OCI-LY1 (cell line): ENCODE measurements around the gene FAAP100.

Source experiments
- H2AFZ ChIP-seq: fragments of 200-600 bp; sonication (generic), shearing (Covaris generic); 2 replicates; pipeline ENCODE4 v1.6.0; 2014; ENCODE audit warnings: antibody characterized with exemption, mild to moderate bottlenecking, low read length
- H3F3A ChIP-seq: fragments of 200-600 bp; sonication (generic), shearing (Covaris generic); 2 replicates; pipeline ENCODE4 v1.6.0; 2014; ENCODE audit warnings: mild to moderate bottlenecking, antibody characterized with exemption, low read length, moderate library complexity; ENCODE audit not compliant: insufficient read depth
- H3K27ac ChIP-seq: fragments of 200-600 bp; sonication (generic); 2 replicates; pipeline ENCODE4 v1.5.1; 2014; ENCODE audit warnings: low read length, mixed run types, mild to moderate bottlenecking, low read depth; ENCODE audit not compliant: poor library complexity, severe bottlenecking
- H3K27me3 ChIP-seq: fragments of 200-600 bp; sonication (generic); 2 replicates; pipeline ENCODE4 v1.6.0; 2014; ENCODE audit warnings: antibody characterized with exemption, mild to moderate bottlenecking, low read length, moderate library complexity; ENCODE audit not compliant: insufficient read depth
- H3K36me3 ChIP-seq: fragments of 200-600 bp; sonication (generic); 2 replicates; pipeline ENCODE4 v1.6.1; 2014; ENCODE audit warnings: mild to moderate bottlenecking, antibody characterized with exemption, low read length, moderate library complexity, mixed read lengths; ENCODE audit not compliant: insufficient read depth
- H3K4me1 ChIP-seq: fragments of 200-600 bp; sonication (generic); 2 replicates; pipeline ENCODE4 v1.5.1; 2014; ENCODE audit warnings: mild to moderate bottlenecking, low read length, moderate library complexity; ENCODE audit not compliant: insufficient read depth, severe bottlenecking
- H3K4me2 ChIP-seq: fragments of 200-600 bp; sonication (generic), shearing (Covaris generic); 2 replicates; pipeline ENCODE4 v1.6.1; 2014; ENCODE audit warnings: low read length
- H3K4me3 ChIP-seq: fragments of 200-600 bp; sonication (generic); 2 replicates; pipeline ENCODE4 v1.5.1; 2014; ENCODE audit warnings: low read length, low read depth, mild to moderate bottlenecking, mixed read lengths; ENCODE audit not compliant: poor library complexity, severe bottlenecking
- H3K79me2 ChIP-seq: fragments of 200-600 bp; shearing (Covaris generic); 2 replicates; pipeline ENCODE4 v1.6.1; 2016; ENCODE audit warnings: mixed run types, low read length, mixed read lengths; ENCODE audit not compliant: insufficient read depth
- H3K9ac ChIP-seq: fragments of 200-600 bp; sonication (generic), shearing (Covaris generic); 2 replicates; pipeline ENCODE4 v1.6.1; 2014; ENCODE audit warnings: mild to moderate bottlenecking, low read length, mixed read lengths
- H3K9me2 ChIP-seq: fragments of 200-600 bp; sonication (generic), shearing (Covaris generic); 2 replicates; pipeline ENCODE4 v1.6.1; 2014; ENCODE audit warnings: low read depth, mild to moderate bottlenecking, low read length, mixed read lengths
- H3K9me3 ChIP-seq: fragments of 200-600 bp; shearing (Covaris generic); 2 replicates; pipeline ENCODE4 v1.6.1; 2014; ENCODE audit warnings: low read length, mixed read lengths
- H4K20me1 ChIP-seq: fragments of 200-600 bp; sonication (generic), shearing (Covaris generic); 2 replicates; pipeline ENCODE4 v1.6.0; 2016; ENCODE audit warnings: mild to moderate bottlenecking, low read length; ENCODE audit not compliant: insufficient read depth
- EZH2 ChIP-seq: fragments of 200-600 bp; sonication (generic), shearing (Covaris generic); IDR thresholded peaks from 2 replicates; pipeline ENCODE4 v1.8.0; 2017; ENCODE audit warnings: borderline replicate concordance, mixed run types, mild to moderate bottlenecking, antibody characterized with exemption, low read length, moderate library complexity, mixed read lengths
- TF ChIP-seq, protein P1 (sequence below): fragments of 200-600 bp; sonication (generic), shearing (Covaris generic); IDR thresholded peaks from 2 replicates; pipeline ENCODE4 v1.5.1; 2017; ENCODE audit warnings: mild to moderate bottlenecking, antibody characterized with exemption, low read length, moderate library complexity, mixed read lengths

FAAP100 gene

DNA sequence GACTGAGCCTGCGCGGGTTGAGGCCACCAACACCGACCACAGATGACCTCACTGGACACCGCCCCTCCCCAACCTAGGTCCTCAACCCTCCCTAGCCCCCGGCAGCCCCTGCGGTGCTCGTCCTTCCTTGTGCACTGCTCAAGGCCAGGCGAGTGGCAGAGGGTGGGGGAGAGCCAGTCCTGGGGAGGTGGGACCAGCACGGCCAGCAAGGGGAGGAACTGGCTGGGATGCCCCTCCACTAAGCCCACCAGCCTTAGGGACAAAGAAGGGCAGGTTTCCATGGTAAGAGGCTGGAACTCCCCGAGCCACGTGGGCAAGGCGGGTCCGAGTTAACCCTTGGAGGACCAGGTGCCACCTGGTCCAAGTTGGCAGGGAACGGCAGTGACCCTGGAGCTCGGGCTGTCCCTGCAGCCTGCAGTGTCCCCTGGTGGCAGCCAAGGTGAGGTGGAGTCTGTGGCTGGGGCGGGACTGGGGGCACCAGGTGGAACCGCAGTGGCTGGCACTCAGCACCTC, 14.8 kb downstream of the FAAP100 start:
- Histone ChIP-seq H3K4me3 (no peak overlapping the region), H3K4me1 (peaks cover 4% of the 10 kb centered on the region), H4K20me1 (no peaks in the 10 kb centered on the region), H3K9me2 (no peaks in the 10 kb centered on the region), H3K79me2 (no peaks in the 10 kb centered on the region), H3K9me3 (no peaks in the 10 kb centered on the region), H3K27me3 (no peaks in the 10 kb centered on the region), H3K9ac (no peak overlapping the region), H3K4me2 (no peak overlapping the region), H3F3A (no peaks in the 10 kb centered on the region), H3K36me3 (peaks cover 14% of the 10 kb centered on the region; the same call in 1 of the 2 replicates), H2AFZ (no peak overlapping the region), H3K27ac (no peak overlapping the region)
- TF ChIP-seq, protein P1, sequence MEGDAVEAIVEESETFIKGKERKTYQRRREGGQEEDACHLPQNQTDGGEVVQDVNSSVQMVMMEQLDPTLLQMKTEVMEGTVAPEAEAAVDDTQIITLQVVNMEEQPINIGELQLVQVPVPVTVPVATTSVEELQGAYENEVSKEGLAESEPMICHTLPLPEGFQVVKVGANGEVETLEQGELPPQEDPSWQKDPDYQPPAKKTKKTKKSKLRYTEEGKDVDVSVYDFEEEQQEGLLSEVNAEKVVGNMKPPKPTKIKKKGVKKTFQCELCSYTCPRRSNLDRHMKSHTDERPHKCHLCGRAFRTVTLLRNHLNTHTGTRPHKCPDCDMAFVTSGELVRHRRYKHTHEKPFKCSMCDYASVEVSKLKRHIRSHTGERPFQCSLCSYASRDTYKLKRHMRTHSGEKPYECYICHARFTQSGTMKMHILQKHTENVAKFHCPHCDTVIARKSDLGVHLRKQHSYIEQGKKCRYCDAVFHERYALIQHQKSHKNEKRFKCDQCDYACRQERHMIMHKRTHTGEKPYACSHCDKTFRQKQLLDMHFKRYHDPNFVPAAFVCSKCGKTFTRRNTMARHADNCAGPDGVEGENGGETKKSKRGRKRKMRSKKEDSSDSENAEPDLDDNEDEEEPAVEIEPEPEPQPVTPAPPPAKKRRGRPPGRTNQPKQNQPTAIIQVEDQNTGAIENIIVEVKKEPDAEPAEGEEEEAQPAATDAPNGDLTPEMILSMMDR = peak; percentile 49; the same call in 1 of the 2 replicates
- no peak for TF ChIP-seq EZH2

DNA sequence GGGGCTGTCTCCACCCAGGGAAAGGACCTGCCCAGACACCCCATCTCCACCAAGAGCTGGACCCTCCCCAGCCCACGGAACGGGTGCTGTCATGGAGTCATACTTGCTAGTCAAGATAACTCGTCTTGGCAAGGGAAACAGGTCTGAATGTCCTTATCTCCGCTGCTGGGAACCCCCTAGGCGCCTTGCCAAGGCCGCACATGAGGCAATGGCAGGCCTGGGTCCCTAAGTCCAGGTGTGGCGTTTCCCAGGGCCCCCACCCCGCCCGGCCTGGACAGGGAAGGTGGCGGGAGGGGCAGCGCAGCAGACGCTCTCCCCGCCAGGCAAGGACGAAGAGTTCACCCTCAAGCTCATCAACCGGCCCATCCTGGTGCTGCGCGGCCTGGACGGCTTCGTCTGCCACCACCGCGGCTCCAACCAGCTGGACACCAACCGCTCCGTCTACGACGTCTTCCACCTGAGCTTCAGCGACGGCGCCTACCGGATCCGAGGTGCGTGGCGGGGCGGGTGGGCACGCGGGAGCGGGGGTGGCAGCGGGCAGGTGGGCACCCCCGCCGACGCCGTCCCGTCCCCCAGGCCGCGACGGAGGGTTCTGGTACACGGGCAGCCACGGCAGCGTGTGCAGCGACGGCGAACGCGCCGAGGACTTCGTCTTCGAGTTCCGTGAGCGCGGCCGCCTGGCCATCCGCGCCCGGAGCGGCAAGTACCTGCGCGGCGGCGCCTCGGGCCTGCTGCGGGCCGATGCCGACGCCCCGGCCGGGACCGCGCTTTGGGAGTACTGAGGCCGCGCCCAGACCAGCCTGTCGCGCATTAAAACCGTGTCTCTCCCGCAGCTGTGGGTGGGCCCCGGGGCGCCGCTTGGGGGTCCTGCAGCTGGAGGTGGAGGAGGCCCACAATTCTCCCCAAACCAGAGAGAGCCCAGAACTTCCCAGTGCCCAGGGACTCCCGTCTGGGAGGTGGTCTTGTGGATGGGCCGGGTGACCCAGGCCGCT, 15.6 kb downstream of the FAAP100 start:
- H3K36me3 ChIP-seq = peaks cover 14% of the 10 kb centered on the region; the same call in 1 of the 2 replicates
- H2AFZ ChIP-seq = no peak overlapping the region
- H3K79me2 ChIP-seq = no peaks in the 10 kb centered on the region
- H3K27me3 ChIP-seq = no peaks in the 10 kb centered on the region
- TF ChIP-seq EZH2 = no peak
- TF ChIP-seq, protein P1 = no peak
- H3K27ac ChIP-seq = no peak overlapping the region
- H3K4me3 ChIP-seq = no peak overlapping the region
- no peak overlapping the region for H3K9ac ChIP-seq
- H3K4me1 ChIP-seq = peaks cover 4% of the 10 kb centered on the region
- H3F3A ChIP-seq = no peaks in the 10 kb centered on the region
- no peaks in the 10 kb centered on the region for H4K20me1 ChIP-seq
- no peaks in the 10 kb centered on the region for H3K9me3 ChIP-seq
- H3K9me2 ChIP-seq = no peaks in the 10 kb centered on the region
- H3K4me2 ChIP-seq = no peak overlapping the region

DNA sequence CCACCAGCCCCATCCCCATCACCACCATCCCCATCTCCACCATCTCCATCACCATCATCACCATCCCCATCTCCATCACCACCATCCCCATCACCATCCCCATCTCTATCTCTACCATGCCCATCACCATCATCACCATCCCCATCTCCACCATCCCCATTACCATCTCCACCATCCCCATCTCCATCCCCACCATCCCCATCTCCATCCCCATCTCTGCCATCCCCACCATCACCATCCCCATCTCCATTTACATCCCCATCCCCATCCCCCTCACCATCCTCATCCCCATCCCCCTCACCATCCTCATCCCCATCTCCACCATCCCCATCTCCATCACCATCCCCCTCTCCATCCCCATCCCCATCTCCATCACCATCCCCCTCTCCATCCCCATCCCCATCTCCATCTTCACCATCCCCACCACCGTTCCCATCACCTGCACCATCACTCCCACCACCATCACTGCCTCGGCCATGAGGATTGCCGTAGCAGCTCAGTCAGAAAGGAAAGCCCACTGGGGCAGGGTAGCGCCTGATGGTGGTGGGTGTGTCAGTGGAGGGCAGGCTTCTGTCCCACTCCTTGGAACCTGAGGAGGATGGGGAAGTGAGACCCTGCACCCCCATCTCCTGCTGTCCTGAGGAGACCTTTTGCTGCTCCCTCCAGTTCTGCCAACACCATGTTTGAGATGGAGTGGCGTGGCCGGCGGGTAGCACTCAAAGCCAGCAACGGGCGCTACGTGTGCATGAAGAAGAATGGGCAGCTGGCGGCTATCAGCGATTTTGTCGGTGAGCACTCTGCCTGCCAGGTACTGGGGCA, 16.5 kb downstream of the FAAP100 start:
- Histone ChIP-seq H3K27me3 (no peaks in the 10 kb centered on the region), H3K4me1 (peaks cover 4% of the 10 kb centered on the region), H3K36me3 (peaks cover 14% of the 10 kb centered on the region; the same call in 1 of the 2 replicates), H3K4me3 (no peak overlapping the region), H2AFZ (no peak overlapping the region), H3K9me3 (no peaks in the 10 kb centered on the region), H3F3A (no peaks in the 10 kb centered on the region), H3K4me2 (no peak overlapping the region), H3K79me2 (no peaks in the 10 kb centered on the region), H3K9ac (no peak overlapping the region), H4K20me1 (no peaks in the 10 kb centered on the region), H3K27ac (no peak overlapping the region), H3K9me2 (no peaks in the 10 kb centered on the region)
- no peak for TF ChIP-seq EZH2
- TF ChIP-seq, protein P1 = no peak
